H9 (cell line): ENCODE measurements around the gene OR2T6. TPM values are rescaled to one million over a fixed set of nuclear protein-coding genes. Genes with fewer than 3 reads are reported as not detected.

Experiments used
- DNase-seq: peaks from one replicate; pipeline ENCODE4 v3.0.0-alpha.2; 2017
- H2AFZ ChIP-seq: one replicate; pipeline ENCODE4 v1.6.1; 2013; ENCODE audit warnings: mild to moderate bottlenecking, low read length, control low read depth, moderate library complexity
- H2AK5ac ChIP-seq: 2 replicates; pipeline ENCODE4 v1.6.1; 2013; ENCODE audit warnings: low read length, control low read depth, mixed read lengths; ENCODE audit not compliant: insufficient read length
- H2BK120ac ChIP-seq: one replicate; pipeline ENCODE4 v1.6.1; 2013; ENCODE audit warnings: low read depth, mild to moderate bottlenecking, low read length, control low read depth, inconsistent platforms; ENCODE audit not compliant: poor library complexity, severe bottlenecking
- H2BK12ac ChIP-seq: 2 replicates; pipeline ENCODE4 v1.6.1; 2013; ENCODE audit warnings: low read length, control low read depth, mixed read lengths, low read depth; ENCODE audit not compliant: insufficient read length
- H2BK15ac ChIP-seq: 2 replicates; pipeline ENCODE4 v1.6.1; 2013; ENCODE audit warnings: low read depth, low read length, control low read depth
- H2BK20ac ChIP-seq: one replicate; pipeline ENCODE4 v1.6.1; 2013; ENCODE audit warnings: low read depth, mild to moderate bottlenecking, low read length, control low read depth, inconsistent platforms; ENCODE audit not compliant: poor library complexity, severe bottlenecking
- H2BK5ac ChIP-seq: 2 replicates; pipeline ENCODE4 v1.6.1; 2013; ENCODE audit warnings: low read length, control low read depth, mixed read lengths; ENCODE audit not compliant: insufficient read length
- H3K14ac ChIP-seq: 2 replicates; pipeline ENCODE4 v1.6.1; 2013; ENCODE audit warnings: low read length, control low read depth; ENCODE audit not compliant: insufficient read depth
- H3K18ac ChIP-seq: 2 replicates; pipeline ENCODE4 v1.6.1; 2013; ENCODE audit warnings: low read depth, mild to moderate bottlenecking, mixed read lengths, low read length, control low read depth; ENCODE audit not compliant: insufficient read length
- H3K23ac ChIP-seq: 2 replicates; pipeline ENCODE4 v1.6.1; 2013; ENCODE audit warnings: low read length, control low read depth, mixed read lengths, low read depth; ENCODE audit not compliant: insufficient read length
- H3K23me2 ChIP-seq: 2 replicates; pipeline ENCODE4 v1.6.1; 2013; ENCODE audit warnings: low read depth, mild to moderate bottlenecking, mixed read lengths, low read length, control low read depth; ENCODE audit not compliant: insufficient read length, poor library complexity, severe bottlenecking
- H3K27ac ChIP-seq: 2 replicates; pipeline ENCODE4 v1.5.1; 2013; ENCODE audit warnings: low read length, control low read depth, mixed read lengths, low read depth; ENCODE audit not compliant: insufficient read length
- H3K27me3 ChIP-seq: 2 replicates; pipeline ENCODE4 v1.6.1; 2013; ENCODE audit warnings: low read length, control low read depth, inconsistent platforms; ENCODE audit not compliant: insufficient read depth
- H3K4ac ChIP-seq: 2 replicates; pipeline ENCODE4 v1.6.1; 2013; ENCODE audit warnings: low read depth, mild to moderate bottlenecking, control low read depth, inconsistent platforms, low read length, moderate library complexity
- H3K4me1 ChIP-seq: 2 replicates; pipeline ENCODE4 v1.6.1; 2013; ENCODE audit warnings: low read length, control low read depth, inconsistent platforms; ENCODE audit not compliant: insufficient read depth
- H3K4me2 ChIP-seq: 2 replicates; pipeline ENCODE4 v1.6.1; 2013; ENCODE audit warnings: low read length, control low read depth, mixed read lengths; ENCODE audit not compliant: insufficient read length, insufficient read depth
- H3K56ac ChIP-seq: 2 replicates; pipeline ENCODE4 v1.6.1; 2013; ENCODE audit warnings: low read depth, mild to moderate bottlenecking, mixed read lengths, low read length, control low read depth; ENCODE audit not compliant: insufficient read length
- H3K79me1 ChIP-seq: 2 replicates; pipeline ENCODE4 v1.6.1; 2013; ENCODE audit warnings: low read depth, mild to moderate bottlenecking, moderate library complexity, low read length, control low read depth, inconsistent platforms; ENCODE audit not compliant: insufficient read depth, poor library complexity, severe bottlenecking
- H3K79me2 ChIP-seq: 2 replicates; pipeline ENCODE4 v1.6.1; 2013; ENCODE audit warnings: low read length, control low read depth, inconsistent platforms; ENCODE audit not compliant: insufficient read depth
- H3K9ac ChIP-seq: 2 replicates; pipeline ENCODE4 v1.6.1; 2013; ENCODE audit warnings: low read length, control low read depth, mixed read lengths; ENCODE audit not compliant: insufficient read length; ENCODE audit errors: extremely low read depth
- H3K9me3 ChIP-seq: one replicate; pipeline ENCODE4 v1.6.1; 2013; ENCODE audit warnings: low read depth, low read length, inconsistent platforms; ENCODE audit not compliant: control insufficient read depth
- H3T11ph ChIP-seq: one replicate; pipeline ENCODE4 v1.6.1; 2013; ENCODE audit warnings: mild to moderate bottlenecking, low read length, control low read depth, inconsistent platforms
- H4K20me1 ChIP-seq: one replicate; pipeline ENCODE4 v1.6.1; 2013; ENCODE audit not compliant: control insufficient read depth, insufficient read length, insufficient read depth
- H4K5ac ChIP-seq: 2 replicates; pipeline ENCODE4 v1.6.1; 2013; ENCODE audit warnings: low read depth, mild to moderate bottlenecking, mixed read lengths, low read length, control low read depth; ENCODE audit not compliant: insufficient read length
- H4K8ac ChIP-seq: replicated peaks from 2 replicates; pipeline ENCODE4 v1.6.1; 2013; ENCODE audit warnings: low read length, control low read depth, mixed read lengths, low read depth; ENCODE audit not compliant: insufficient read length
- H4K91ac ChIP-seq: 2 replicates; pipeline ENCODE4 v1.6.1; 2013; ENCODE audit warnings: low read depth, mild to moderate bottlenecking, moderate library complexity, mixed read lengths, low read length, control low read depth; ENCODE audit not compliant: insufficient read length
- H3K27ac Mint-ChIP-seq, 3 experiments: 2 replicates in 2 of 3; 3 replicates in 1 of 3; pipeline ENCODE4 v1.8.0; 2020 to 2021; ENCODE audit warnings: mixed read lengths in 3 of 3, mild to moderate bottlenecking in 1 of 3, moderate library complexity in 1 of 3
- H3K27me3 Mint-ChIP-seq: 2 replicates; pipeline ENCODE4 v1.8.0; 2021; ENCODE audit warnings: low read depth, mild to moderate bottlenecking, moderate library complexity, mixed read lengths
- H3K36me3 Mint-ChIP-seq, 3 experiments: 2 replicates in 2 of 3; 3 replicates in 1 of 3; pipeline ENCODE4 v1.8.0; 2020 to 2021; ENCODE audit warnings: low read depth in 3 of 3, mixed read lengths in 3 of 3; ENCODE audit not compliant: insufficient read depth in 1 of 3
- H3K4me1 Mint-ChIP-seq, 2 experiments: 2 replicates each; pipeline ENCODE4 v1.8.0; 2020; ENCODE audit warnings: mixed read lengths in 2 of 2
- H3K4me3 Mint-ChIP-seq, 2 experiments: 2 replicates in 1 of 2; 3 replicates in 1 of 2; pipeline ENCODE4 v1.8.0; 2020 to 2021; ENCODE audit warnings: mild to moderate bottlenecking in 2 of 2, mixed read lengths in 2 of 2, moderate library complexity in 1 of 2
- H3K9me3 Mint-ChIP-seq, 2 experiments: 2 replicates in 1 of 2; 3 replicates in 1 of 2; pipeline ENCODE4 v1.8.0; 2020; ENCODE audit warnings: mild to moderate bottlenecking in 2 of 2, mixed read lengths in 2 of 2, moderate library complexity in 1 of 2
- long read RNA-seq: library from polyadenylated mRNA; unstranded; transcript quantifications from one replicate; pipeline ENCODE4 v2.0.0, GENCODE V29; 2020
- total RNA-seq: library from RNA; stranded (reverse); gene quantifications from 2 replicates; pipeline ENCODE4 v1.2.1, GENCODE V29; 2021
- TF ChIP-seq, protein P1 (sequence below): fragments of 200-600 bp; sonication (generic); conservative IDR thresholded peaks from 3 replicates; pipeline ENCODE4 v1.8.0; 2021; ENCODE audit warnings: antibody characterized with exemption, mild to moderate bottlenecking

Gene OR2T6, protein sequence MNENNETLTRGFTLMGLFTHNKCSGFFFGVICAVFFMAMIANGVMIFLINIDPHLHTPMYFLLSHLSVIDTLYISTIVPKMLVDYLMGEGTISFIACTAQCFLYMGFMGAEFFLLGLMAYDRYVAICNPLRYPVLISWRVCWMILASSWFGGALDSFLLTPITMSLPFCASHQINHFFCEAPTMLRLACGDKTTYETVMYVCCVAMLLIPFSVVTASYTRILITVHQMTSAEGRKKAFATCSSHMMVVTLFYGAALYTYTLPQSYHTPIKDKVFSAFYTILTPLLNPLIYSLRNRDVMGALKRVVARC
- not detected in 2 replicates for total RNA-seq
- long read RNA-seq = 0 reads

DNA sequence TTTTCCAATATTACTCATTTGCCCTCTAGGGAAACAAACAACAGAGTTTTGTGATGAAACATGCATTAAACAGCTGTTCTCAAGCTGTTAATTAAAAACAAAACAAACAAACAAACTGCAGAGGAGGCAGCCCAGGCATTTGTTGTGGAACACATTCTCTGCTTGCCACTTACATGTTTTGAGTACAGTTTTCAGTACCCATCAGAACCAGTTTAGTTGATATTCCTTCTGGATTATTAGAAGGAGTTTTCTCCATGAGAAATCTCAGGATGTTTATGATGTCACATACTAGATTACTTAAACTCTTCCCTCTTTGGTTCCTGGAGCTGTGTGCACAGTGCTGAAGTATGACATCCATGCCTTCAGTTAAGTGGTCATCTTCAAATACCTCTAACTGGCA is at the start of gene OR2T6:
Gene OR2T6 (plus strand): TSS at position 301 of the 400 bp plus-strand sequence. CDS start 11,863 bp downstream, outside the sequence.
- Histone ChIP-seq H2BK12ac (no peak within 1 kb of the TSS), H2AK5ac (no peak within 1 kb of the TSS), H3K79me2 (no peaks in the 10 kb centered on the region), H2BK20ac (no peak within 1 kb of the TSS), H2AFZ (no peak within 1 kb of the TSS), H3K56ac (no peak within 1 kb of the TSS), H4K91ac (no peak within 1 kb of the TSS), H4K8ac (no peak within 1 kb of the TSS), H3K9me3 (peaks cover 81% of the 10 kb centered on the region), H3K14ac (no peak within 1 kb of the TSS), H3K4me1 (no peaks in the 10 kb centered on the region), H2BK15ac (no peak within 1 kb of the TSS), H3K18ac (no peak within 1 kb of the TSS), H3K23ac (no peak within 1 kb of the TSS), H3K9ac (no peak within 1 kb of the TSS), H4K20me1 (no peaks in the 10 kb centered on the region), H3K27ac (no peak within 1 kb of the TSS), H2BK5ac (no peak within 1 kb of the TSS), H3K4me2 (no peak within 1 kb of the TSS), H4K5ac (no peak within 1 kb of the TSS), H3T11ph (no peak within 1 kb of the TSS), H3K4ac (no peak within 1 kb of the TSS), H2BK120ac (no peak within 1 kb of the TSS), H3K79me1 (no peaks in the 10 kb centered on the region), H3K27me3 (no peaks in the 10 kb centered on the region), H3K23me2 (no peaks in the 10 kb centered on the region)
- Mint-ChIP-seq H3K27me3 (no peaks in the 10 kb centered on the region), H3K27ac (no peak within 1 kb of the TSS), H3K4me3 (no peak within 1 kb of the TSS), H3K4me1 (no peaks in the 10 kb centered on the region), H3K9me3 (peaks cover 85 to 89% of the 10 kb centered on the region in 2 experiments), H3K36me3 (peaks cover 1 to 29% (median 18%) of the 10 kb centered on the region in 3 experiments; a peak in 6 of 7 replicates)
- no peak for DNase-seq
- TF ChIP-seq, protein P1, sequence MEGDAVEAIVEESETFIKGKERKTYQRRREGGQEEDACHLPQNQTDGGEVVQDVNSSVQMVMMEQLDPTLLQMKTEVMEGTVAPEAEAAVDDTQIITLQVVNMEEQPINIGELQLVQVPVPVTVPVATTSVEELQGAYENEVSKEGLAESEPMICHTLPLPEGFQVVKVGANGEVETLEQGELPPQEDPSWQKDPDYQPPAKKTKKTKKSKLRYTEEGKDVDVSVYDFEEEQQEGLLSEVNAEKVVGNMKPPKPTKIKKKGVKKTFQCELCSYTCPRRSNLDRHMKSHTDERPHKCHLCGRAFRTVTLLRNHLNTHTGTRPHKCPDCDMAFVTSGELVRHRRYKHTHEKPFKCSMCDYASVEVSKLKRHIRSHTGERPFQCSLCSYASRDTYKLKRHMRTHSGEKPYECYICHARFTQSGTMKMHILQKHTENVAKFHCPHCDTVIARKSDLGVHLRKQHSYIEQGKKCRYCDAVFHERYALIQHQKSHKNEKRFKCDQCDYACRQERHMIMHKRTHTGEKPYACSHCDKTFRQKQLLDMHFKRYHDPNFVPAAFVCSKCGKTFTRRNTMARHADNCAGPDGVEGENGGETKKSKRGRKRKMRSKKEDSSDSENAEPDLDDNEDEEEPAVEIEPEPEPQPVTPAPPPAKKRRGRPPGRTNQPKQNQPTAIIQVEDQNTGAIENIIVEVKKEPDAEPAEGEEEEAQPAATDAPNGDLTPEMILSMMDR = no peak
